Thymus (tissue), 11 donors: Measurements from ENCODE around the gene RPL13. TPM values are rescaled to one million over a fixed set of nuclear protein-coding genes. Genes with fewer than 3 reads are reported as not detected.

Experiments used
- DNase-seq, 9 donors: peaks; one replicate each; pipeline ENCODE4 v3.0.0-alpha.2; 2013; ENCODE audit warnings: low spot score in 9 of 9, low read depth in 6 of 9, missing footprints in 1 of 9
- H3K27ac ChIP-seq, 2 donors: one replicate each; pipeline ENCODE4 v1.5.1; 2013; ENCODE audit warnings: control low read depth in 1 of 2, low read depth in 1 of 2, low read length in 1 of 2, mild to moderate bottlenecking in 1 of 2, moderate library complexity in 1 of 2
- H3K27me3 ChIP-seq, 2 donors: one replicate each; pipeline ENCODE4 v1.5.1; 2013; ENCODE audit warnings: low read length in 1 of 2; ENCODE audit not compliant: control insufficient read depth in 2 of 2, insufficient read depth in 1 of 2
- H3K36me3 ChIP-seq, 2 donors: one replicate each; pipeline ENCODE4 v1.5.1; 2013; ENCODE audit warnings: low read length in 1 of 2, mild to moderate bottlenecking in 1 of 2, moderate library complexity in 1 of 2; ENCODE audit not compliant: control insufficient read depth in 2 of 2, insufficient read depth in 2 of 2
- H3K4me1 ChIP-seq, 2 donors: one replicate each; pipeline ENCODE4 v1.5.1; 2013; ENCODE audit warnings: low read length in 2 of 2; ENCODE audit not compliant: control insufficient read depth in 2 of 2, insufficient read depth in 2 of 2
- H3K4me3 ChIP-seq, 2 donors: one replicate each; pipeline ENCODE4 v1.5.1; 2013; ENCODE audit warnings: low read length in 2 of 2, control low read depth in 1 of 2, mild to moderate bottlenecking in 1 of 2
- H3K9me3 ChIP-seq, 2 donors: one replicate each; pipeline ENCODE4 v1.5.1; 2013; ENCODE audit warnings: low read length in 1 of 2, mild to moderate bottlenecking in 1 of 2; ENCODE audit not compliant: control insufficient read depth in 2 of 2, insufficient read depth in 1 of 2
- WGBS: extraction: QIAGEN DNeasy Blood & Tissue Kit; methylation state at CpG from one replicate; pipeline ENCODE4 v1.1.7; 2013; 5-methylcytosine and 5-hydroxymethylcytosine counted together
- polyA plus RNA-seq: library from polyadenylated mRNA; stranded (reverse); fragments of 200-250 nt; gene quantifications from one replicate; pipeline ENCODE4 v1.2.3, GENCODE V29; 2013
- total RNA-seq: library from RNA; stranded (reverse); fragments of 120-200 nt; gene quantifications from one replicate; pipeline ENCODE4 v1.2.4, GENCODE V29; 2013
- donor health status: healthy.

The RPL13 gene
- total and polyA plus RNA-seq, 2 donors = 4,686 to 5,597 TPM

DNA sequence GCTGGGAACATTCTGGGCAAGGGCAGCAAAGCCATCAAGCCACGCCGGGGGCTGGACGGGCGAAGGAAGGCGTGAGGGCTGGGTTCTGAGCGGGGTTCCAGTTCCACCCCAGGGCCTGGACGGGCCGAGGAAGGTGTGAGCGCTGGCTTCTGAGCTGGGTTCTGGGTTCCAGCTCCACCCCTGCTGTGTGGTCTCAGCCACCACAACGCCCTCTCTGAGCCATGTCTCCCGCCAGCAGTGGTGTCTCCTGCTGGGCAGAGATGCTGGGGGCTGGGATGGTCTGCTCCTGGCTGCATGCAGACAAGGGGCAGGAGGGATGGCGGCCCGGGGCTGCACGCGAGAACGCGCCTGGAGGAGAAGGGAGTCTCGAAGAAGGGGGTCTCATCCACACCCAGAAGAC, 11.2 kb downstream of the RPL13 start:
- H3K9me3 ChIP-seq = no peaks in the 10 kb centered on the region
- 91% methylated on average over 18 of the region's 18 CpGs for WGBS
- peaks cover 0 to 9% of the 10 kb centered on the region in 2 donors for H3K36me3 ChIP-seq
- peaks cover 30 to 55% of the 10 kb centered on the region in 2 donors for H3K27me3 ChIP-seq
- H3K27ac ChIP-seq = no peak overlapping the region
- DNase-seq = no peak
- peaks cover 11 to 26% of the 10 kb centered on the region in 2 donors for H3K4me1 ChIP-seq
- H3K4me3 ChIP-seq = no peak overlapping the region

DNA sequence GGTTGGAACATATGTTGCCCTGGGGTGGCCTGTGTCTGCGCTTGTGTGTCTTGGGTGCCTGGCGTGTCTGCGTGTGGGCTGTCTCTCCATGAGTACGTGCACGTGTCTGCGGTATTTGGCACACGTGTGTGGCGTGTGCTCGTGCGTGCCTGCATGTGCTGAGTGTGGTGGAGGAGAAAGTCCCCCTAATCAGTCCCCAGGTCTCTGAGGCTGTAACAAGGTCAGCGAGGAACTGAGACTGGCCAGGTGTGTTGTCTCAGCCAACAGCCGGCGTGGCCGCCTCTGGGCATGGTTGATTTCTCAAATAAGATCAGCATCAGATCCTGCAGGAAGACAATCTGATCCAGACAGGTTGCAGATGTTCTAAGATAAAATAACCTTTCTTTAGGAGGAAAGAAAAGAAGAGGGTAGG, 11.6 kb downstream of the RPL13 start:
- peaks cover 0 to 4% of the 10 kb centered on the region in 2 donors for H3K9me3 ChIP-seq
- DNase-seq = no peak
- peaks cover 33 to 60% of the 10 kb centered on the region in 2 donors for H3K27me3 ChIP-seq
- no peak overlapping the region for H3K27ac ChIP-seq
- H3K4me3 ChIP-seq = no peak overlapping the region
- H3K4me1 ChIP-seq = peaks cover 11 to 26% of the 10 kb centered on the region in 2 donors
- peaks cover 0 to 9% of the 10 kb centered on the region in 2 donors for H3K36me3 ChIP-seq
- 44% methylated on average over 14 of the region's 14 CpGs for WGBS

DNA sequence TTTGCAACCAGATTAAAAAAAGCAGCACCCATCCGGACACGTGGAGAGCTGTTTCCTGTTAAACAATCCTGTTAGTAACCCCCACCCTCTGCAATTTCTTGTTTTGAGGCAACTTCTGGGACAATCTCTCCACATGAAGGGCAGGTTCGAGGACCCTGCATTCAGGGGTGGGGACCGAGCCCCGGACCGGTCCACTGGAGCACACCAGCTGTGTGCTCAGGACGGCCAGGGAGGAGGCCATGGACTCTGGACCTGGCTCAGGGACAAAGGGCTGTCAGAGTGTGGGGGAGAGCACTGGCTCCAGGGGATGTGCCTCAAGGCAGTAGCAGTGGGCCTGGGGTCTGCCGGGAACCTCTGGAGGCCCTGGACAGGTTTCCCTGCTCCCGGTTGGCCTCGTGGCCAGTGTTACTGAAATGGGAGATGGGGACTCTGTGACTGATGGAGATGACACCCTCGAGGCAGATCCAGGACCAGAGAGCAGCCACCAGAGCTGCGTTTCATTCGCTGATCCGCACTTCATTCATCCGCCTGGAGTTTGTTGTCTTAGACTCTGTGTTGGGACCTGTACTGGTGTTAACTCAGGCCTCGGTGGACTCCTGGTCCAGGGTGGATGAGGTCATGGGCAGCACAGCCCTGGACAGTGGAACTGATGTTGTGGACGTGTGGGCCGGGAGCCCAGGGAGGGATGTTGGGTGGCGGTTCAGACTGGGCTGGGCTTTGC, 12.2 kb downstream of the RPL13 start:
- Histone ChIP-seq H3K27me3 (peaks cover 35 to 65% of the 10 kb centered on the region in 2 donors), H3K4me3 (no peak overlapping the region), H3K9me3 (peaks cover 0 to 7% of the 10 kb centered on the region in 2 donors), H3K36me3 (peaks cover 0 to 4% of the 10 kb centered on the region in 2 donors), H3K4me1 (peaks cover 11 to 26% of the 10 kb centered on the region in 2 donors), H3K27ac (no peak overlapping the region)
- no peak for DNase-seq
- WGBS = 75% methylated on average over 19 of the region's 19 CpGs

DNA sequence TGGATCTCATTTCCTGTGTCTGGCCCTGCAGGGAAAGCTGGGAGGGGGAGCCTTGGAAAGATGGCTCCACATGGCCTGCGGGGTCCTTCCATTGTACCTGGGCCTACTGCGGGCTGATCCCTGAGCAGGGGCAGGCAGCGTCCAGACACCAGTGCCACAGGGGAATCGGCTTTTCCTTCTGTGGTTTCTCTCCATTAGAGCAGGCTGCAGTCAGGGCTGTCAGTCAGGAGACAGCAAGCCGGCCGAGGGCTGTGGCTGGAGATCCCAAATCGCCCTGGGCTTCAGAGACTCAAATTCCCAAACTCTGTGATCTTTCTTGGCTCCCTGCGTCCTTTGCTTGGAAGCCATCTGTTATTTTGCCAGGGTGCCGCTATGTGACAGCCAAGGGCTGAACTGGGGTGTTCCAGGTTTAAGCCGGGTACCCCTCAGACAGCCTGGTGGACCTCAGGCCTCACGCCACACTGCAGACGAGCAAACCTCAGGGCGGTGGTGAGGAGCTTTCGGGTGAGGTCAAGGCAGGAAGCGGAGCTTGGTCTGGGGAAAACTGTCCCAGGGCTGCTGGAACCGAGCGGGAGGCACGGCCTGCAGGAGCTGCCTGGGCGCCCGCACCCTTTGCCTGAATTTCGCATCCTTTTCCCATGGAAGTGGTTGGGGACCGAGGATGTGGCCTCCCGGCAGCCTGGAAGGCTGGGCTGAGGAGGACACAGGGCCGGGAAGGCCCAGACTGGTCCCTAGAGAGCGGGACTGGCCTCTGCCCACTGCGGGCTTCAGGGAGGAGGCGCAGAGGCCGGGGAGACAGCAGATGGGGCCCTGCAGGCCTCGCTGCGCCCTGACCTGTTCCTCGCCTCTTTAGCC, 13.6 kb downstream of the RPL13 start:
- no peak for DNase-seq
- H3K36me3 ChIP-seq = no peaks in the 10 kb centered on the region
- peaks cover 35 to 70% of the 10 kb centered on the region in 2 donors for H3K27me3 ChIP-seq
- peaks cover 0 to 7% of the 10 kb centered on the region in 2 donors for H3K9me3 ChIP-seq
- H3K4me3 ChIP-seq = peak overlapping the region in 1 of 2 donors; percentile 45
- 92% methylated on average over 31 of the region's 31 CpGs for WGBS
- H3K4me1 ChIP-seq = peaks cover 11 to 26% of the 10 kb centered on the region in 2 donors
- no peak overlapping the region for H3K27ac ChIP-seq

DNA sequence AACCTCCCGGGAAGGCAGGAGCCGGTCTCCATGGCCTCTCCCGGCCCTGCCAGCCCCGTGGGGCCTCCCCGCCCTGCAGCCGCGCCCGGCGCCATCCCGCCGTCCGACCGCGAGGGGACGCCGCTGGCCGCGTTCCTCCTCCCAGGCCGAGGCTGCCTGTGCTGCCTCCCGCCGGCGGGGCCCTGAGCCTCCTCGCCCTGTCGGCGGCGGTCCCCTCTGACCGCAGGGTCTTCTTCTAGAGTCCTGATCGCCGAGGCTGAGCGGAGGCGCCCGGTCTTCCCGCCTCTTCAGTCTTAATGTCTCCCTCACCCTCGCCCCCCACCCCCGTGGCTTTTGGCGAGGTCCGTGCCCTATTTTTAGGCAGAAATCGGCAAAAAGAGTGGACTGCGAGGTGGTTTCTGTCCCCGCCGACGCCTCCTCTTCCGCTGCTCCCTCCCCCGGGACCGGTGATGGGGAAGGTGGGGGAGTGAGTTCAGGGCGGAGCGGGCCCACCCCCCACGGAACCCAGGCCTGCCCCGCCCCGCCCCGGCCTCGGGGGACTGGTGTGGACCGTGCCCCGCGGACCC, 14.3 kb downstream of the RPL13 start:
- Histone ChIP-seq H3K36me3 (no peaks in the 10 kb centered on the region), H3K27me3 (peaks cover 35 to 69% of the 10 kb centered on the region in 2 donors), H3K4me3 (peak overlapping the region in 1 of 2 donors; percentile 45), H3K27ac (no peak overlapping the region), H3K4me1 (peaks cover 11 to 26% of the 10 kb centered on the region in 2 donors), H3K9me3 (peaks cover 0 to 8% of the 10 kb centered on the region in 2 donors)
- 2% methylated on average over 55 of the region's 55 CpGs for WGBS
- DNase-seq = peak in 2 of 9 donors; percentile 44 to 51

DNA sequence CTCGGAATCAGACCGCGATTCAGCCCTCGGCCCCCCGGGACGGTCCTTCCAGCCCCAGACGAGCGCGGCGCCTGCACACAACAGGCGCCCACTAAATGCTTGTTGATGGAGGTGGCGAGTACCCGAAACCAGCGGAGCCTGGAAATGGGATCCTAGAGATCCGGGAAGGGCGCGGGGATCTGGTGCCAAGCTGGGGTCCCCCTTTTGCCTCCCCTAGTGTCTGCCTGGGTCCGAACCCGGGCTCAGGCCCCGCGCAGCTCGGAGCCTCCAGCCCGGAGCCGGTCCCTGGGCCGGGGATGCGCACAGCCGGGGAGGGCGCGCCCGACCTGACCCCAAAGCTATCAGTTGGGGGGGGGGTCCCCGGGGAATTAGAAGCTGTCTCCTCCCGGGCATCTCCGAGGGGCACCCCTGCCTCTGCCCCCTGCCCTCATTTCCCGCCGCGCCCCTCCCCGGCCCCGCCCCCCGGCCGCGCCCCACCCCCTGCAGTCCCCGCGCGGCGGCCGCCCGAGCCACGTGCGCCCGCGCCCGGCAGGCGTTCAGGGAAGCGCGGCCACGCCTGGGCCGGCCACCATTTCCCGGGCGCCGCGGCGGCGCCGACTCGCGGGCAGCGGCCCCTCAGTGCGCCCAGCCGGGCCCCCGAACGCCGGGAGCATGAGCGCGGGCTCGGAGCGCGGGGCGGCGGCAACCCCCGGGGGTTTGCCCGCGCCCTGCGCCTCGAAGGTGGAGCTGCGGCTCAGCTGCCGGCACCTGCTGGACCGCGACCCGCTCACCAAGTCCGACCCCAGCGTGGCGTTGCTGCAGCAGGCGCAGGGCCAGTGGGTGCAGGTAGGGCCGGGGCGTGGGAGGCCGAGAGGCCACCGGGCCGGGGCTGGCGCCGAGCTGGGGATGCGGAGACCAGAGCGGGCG, 15.0 kb downstream of the RPL13 start, which contains the start of gene CPNE7:
Gene CPNE7, plus strand, starts transcription at position 512 of the 906 bp plus-strand sequence. Its CDS starts 140 bp downstream, at position 652.
- H3K27me3 ChIP-seq = peaks cover 35 to 62% of the 10 kb centered on the region in 2 donors
- DNase-seq = no peak
- H3K4me3 ChIP-seq = peak within 1 kb of the TSS in 1 of 2 donors; percentile 45
- H3K9me3 ChIP-seq = peaks cover 0 to 12% of the 10 kb centered on the region in 2 donors
- peak within 1 kb of the TSS in 1 of 2 donors; percentile 18 for H3K27ac ChIP-seq
- WGBS = 3% methylated on average over 103 of the region's 103 CpGs
- no peaks in the 10 kb centered on the region for H3K36me3 ChIP-seq
- H3K4me1 ChIP-seq = peaks cover 11 to 26% of the 10 kb centered on the region in 2 donors

DNA sequence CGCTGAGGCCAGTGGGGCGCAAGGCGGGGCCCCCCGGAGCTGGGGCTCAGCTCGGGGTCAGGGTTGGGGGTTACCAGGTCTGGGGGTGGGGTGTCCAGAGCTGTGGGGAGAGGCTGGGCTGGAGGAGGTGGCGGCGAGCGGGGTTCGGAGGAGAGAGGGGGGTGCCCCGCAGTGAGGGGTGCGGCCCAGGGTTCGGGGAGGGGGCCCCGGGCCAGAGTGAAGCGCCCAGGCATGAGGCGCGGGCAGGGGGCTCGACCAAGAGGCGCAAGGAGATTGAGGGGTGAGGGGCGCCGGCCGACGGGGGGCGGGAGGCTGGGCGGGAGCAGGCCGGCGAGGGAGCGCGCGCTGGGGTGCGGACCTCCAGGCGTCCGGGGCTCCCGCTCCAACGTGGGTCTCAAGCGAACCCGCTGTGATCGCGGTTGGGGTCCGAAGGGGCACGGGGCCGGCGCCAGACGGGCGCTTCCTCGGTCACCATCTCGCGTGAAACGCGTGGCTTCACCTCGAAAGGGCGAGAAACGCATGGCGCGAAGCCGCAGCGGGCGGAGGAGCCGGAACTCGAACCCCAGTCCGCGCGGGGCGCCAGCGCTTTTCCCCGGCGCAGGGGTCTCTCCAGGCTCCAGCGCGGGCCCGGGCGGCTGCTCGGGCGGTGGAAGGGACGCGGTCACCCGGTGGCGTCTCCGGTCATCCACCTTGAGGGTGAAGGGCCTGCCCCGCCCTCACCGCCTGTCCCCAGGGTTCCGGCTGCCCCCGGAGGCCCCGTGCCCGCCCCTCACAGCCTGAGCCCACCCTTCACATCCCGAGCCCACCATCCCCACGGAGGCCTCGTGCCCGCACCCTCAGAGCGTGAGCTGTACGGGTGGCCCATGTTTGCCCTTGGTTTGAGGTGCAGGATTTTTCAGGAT, 15.9 kb downstream of the RPL13 start:
- no peak overlapping the region for H3K27ac ChIP-seq
- no peak overlapping the region for H3K4me3 ChIP-seq
- H3K9me3 ChIP-seq = peaks cover 2 to 19% of the 10 kb centered on the region in 2 donors
- H3K27me3 ChIP-seq = peaks cover 35 to 60% of the 10 kb centered on the region in 2 donors
- peaks cover 11 to 26% of the 10 kb centered on the region in 2 donors for H3K4me1 ChIP-seq
- H3K36me3 ChIP-seq = no peaks in the 10 kb centered on the region
- WGBS = 49% methylated on average over 89 of the region's 89 CpGs
- no peak for DNase-seq
